T-helper 2 cell treated with Interferon-gamma antibody and Interleukin-4, amounts not matched to agents 5 μg/mL and 100 μg/mL, for 36 hours (primary cell): ENCODE results near the gene ZNF184.
A peak's percentile ranks its signal among the peaks of the same experiment; 100 is the strongest.

Source experiments
- DNase-seq: peaks from one replicate; pipeline ENCODE4 v3.0.0; 2021; ENCODE audit warnings: low spot score
- H3K27ac Mint-ChIP-seq: one replicate; pipeline ENCODE4 v1.8.0; 2021; ENCODE audit warnings: mild to moderate bottlenecking, mixed read lengths
- H3K27me3 Mint-ChIP-seq: one replicate; pipeline ENCODE4 v1.8.0; 2021; ENCODE audit warnings: low read depth, mixed read lengths
- H3K36me3 Mint-ChIP-seq: one replicate; pipeline ENCODE4 v1.8.0; 2021; ENCODE audit warnings: low read depth, mixed read lengths
- H3K4me1 Mint-ChIP-seq: one replicate; pipeline ENCODE4 v1.8.0; 2021; ENCODE audit warnings: low read depth, mixed read lengths
- H3K4me3 Mint-ChIP-seq: one replicate; pipeline ENCODE4 v1.8.0; 2022; ENCODE audit warnings: mild to moderate bottlenecking, moderate library complexity, mixed read lengths
- H3K9me3 Mint-ChIP-seq: one replicate; pipeline ENCODE4 v1.8.0; 2021; ENCODE audit warnings: mixed read lengths

Gene ZNF184

GRCh38 chr6:27500177-27500576, 27.3 kb upstream of the ZNF184 start:
- Mint-ChIP-seq H3K27me3 (peaks cover 61% of the 10 kb centered on the region), H3K4me1 (peaks cover 24% of the 10 kb centered on the region), H3K27ac (no peak overlapping the region), H3K9me3 (no peaks in the 10 kb centered on the region), H3K36me3 (peaks cover 2% of the 10 kb centered on the region), H3K4me3 (no peak overlapping the region)
- no peak for DNase-seq

- peaks cover 61% of the 10 kb centered on the region for H3K27me3 Mint-ChIP-seq
- peaks cover 12% of the 10 kb centered on the region for H3K4me1 Mint-ChIP-seq
- peaks cover 4% of the 10 kb centered on the region for H3K36me3 Mint-ChIP-seq
- no peak overlapping the region for H3K27ac Mint-ChIP-seq
- DNase-seq = peak; percentile 72
- H3K4me3 Mint-ChIP-seq = peak overlapping the region; percentile 83
- no peaks in the 10 kb centered on the region for H3K9me3 Mint-ChIP-seq
Measured at GRCh38 chr6:27495386-27496135, 22.7 kb upstream of the ZNF184 start.

DNA sequence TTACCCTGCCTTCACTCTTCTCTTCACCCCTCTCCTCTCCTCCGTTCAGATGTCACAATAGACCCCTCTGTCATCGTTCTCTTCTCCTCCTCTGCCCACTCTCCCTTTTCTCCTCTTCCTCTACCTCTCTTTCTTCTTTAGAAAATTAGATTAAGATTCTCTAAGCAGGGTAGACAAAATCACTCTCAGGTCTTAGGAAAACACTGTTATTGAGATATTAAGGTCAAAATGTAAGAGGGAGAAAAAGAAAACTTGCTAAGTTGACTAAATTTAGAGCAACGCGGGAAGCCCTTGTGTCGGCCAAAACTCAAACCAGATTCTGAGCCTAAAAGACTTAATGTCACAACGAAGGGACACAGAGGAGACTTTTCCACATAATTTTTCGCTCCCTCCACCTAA, 22.1 kb upstream of the ZNF184 start:
- peaks cover 12% of the 10 kb centered on the region for H3K4me1 Mint-ChIP-seq
- DNase-seq = no peak
- no peaks in the 10 kb centered on the region for H3K9me3 Mint-ChIP-seq
- H3K4me3 Mint-ChIP-seq = peak overlapping the region; percentile 83
- peaks cover 4% of the 10 kb centered on the region for H3K36me3 Mint-ChIP-seq
- peaks cover 56% of the 10 kb centered on the region for H3K27me3 Mint-ChIP-seq
- H3K27ac Mint-ChIP-seq = no peak overlapping the region

- H3K4me1 Mint-ChIP-seq = peaks cover 12% of the 10 kb centered on the region
- no peaks in the 10 kb centered on the region for H3K9me3 Mint-ChIP-seq
- no peak overlapping the region for H3K27ac Mint-ChIP-seq
- H3K36me3 Mint-ChIP-seq = peaks cover 4% of the 10 kb centered on the region
- no peak for DNase-seq
- H3K4me3 Mint-ChIP-seq = no peak overlapping the region
- H3K27me3 Mint-ChIP-seq = peaks cover 50% of the 10 kb centered on the region
Measured at GRCh38 chr6:27494103-27494502, 21.2 kb upstream of the ZNF184 start.

GRCh38 chr6:27492631-27493190, 19.8 kb upstream of the ZNF184 start:
- peaks cover 39% of the 10 kb centered on the region for H3K27me3 Mint-ChIP-seq
- H3K4me3 Mint-ChIP-seq = no peak overlapping the region
- H3K36me3 Mint-ChIP-seq = peaks cover 4% of the 10 kb centered on the region
- DNase-seq = no peak
- H3K4me1 Mint-ChIP-seq = peaks cover 12% of the 10 kb centered on the region
- no peak overlapping the region for H3K27ac Mint-ChIP-seq
- H3K9me3 Mint-ChIP-seq = no peaks in the 10 kb centered on the region

DNA sequence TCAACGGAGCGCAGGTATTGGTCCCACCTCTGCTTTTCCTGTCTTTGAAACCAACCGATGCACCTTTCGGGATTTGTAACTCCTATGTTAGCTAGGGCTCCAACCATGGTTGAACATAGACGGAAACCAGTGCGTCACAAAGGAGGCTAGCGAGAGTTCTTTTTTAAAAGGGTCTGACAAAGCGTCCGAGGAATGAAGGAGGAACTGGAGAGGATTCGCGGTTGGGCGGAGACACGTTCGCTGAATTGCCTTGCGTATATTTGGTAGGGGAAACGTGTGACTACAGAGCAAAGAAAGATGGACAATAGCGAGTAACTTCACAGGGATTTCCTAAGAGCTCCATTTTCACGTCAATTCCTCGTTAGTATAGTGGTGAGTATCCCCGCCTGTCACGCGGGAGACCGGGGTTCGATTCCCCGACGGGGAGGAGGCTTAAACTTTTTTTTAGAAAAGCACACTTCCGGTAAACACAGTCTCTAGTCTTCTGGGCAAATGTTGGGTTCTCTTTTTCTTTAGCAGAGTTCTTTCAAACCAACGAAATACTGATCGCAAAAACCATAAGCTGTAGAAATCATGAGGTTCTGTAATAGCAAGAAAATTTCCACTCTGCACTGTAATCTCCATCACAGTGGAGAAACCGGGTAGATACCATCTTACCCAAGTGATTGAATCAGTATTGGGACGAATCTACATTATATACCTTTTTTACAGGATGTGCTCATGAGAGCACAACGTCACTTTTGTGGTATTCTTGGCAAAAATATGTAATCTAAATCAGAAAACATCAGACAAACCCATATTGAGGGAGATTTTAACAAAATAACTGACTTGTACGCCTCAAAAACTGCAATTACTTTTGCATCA, 6.6 kb upstream of the ZNF184 start:
- H3K27ac Mint-ChIP-seq = no peak overlapping the region
- H3K36me3 Mint-ChIP-seq = no peaks in the 10 kb centered on the region
- DNase-seq = peak; percentile 82
- peaks cover 11% of the 10 kb centered on the region for H3K27me3 Mint-ChIP-seq
- no peak overlapping the region for H3K4me3 Mint-ChIP-seq
- no peaks in the 10 kb centered on the region for H3K9me3 Mint-ChIP-seq
- H3K4me1 Mint-ChIP-seq = peaks cover 7% of the 10 kb centered on the region

- DNase-seq = peak; percentile 83
- peaks cover 10% of the 10 kb centered on the region for H3K4me1 Mint-ChIP-seq
- no peak overlapping the region for H3K27ac Mint-ChIP-seq
- no peaks in the 10 kb centered on the region for H3K36me3 Mint-ChIP-seq
- H3K27me3 Mint-ChIP-seq = peaks cover 11% of the 10 kb centered on the region
- no peak overlapping the region for H3K4me3 Mint-ChIP-seq
- no peaks in the 10 kb centered on the region for H3K9me3 Mint-ChIP-seq
Measured at GRCh38 chr6:27478706-27479318, 5.9 kb upstream of the ZNF184 start.

- Mint-ChIP-seq H3K27ac (no peak overlapping the region), H3K4me3 (no peak overlapping the region), H3K27me3 (peaks cover 11% of the 10 kb centered on the region), H3K4me1 (peaks cover 11% of the 10 kb centered on the region), H3K36me3 (no peaks in the 10 kb centered on the region), H3K9me3 (no peaks in the 10 kb centered on the region)
- DNase-seq = no peak
Measured at GRCh38 chr6:27478141-27478705, 5.3 kb upstream of the ZNF184 start.

DNA sequence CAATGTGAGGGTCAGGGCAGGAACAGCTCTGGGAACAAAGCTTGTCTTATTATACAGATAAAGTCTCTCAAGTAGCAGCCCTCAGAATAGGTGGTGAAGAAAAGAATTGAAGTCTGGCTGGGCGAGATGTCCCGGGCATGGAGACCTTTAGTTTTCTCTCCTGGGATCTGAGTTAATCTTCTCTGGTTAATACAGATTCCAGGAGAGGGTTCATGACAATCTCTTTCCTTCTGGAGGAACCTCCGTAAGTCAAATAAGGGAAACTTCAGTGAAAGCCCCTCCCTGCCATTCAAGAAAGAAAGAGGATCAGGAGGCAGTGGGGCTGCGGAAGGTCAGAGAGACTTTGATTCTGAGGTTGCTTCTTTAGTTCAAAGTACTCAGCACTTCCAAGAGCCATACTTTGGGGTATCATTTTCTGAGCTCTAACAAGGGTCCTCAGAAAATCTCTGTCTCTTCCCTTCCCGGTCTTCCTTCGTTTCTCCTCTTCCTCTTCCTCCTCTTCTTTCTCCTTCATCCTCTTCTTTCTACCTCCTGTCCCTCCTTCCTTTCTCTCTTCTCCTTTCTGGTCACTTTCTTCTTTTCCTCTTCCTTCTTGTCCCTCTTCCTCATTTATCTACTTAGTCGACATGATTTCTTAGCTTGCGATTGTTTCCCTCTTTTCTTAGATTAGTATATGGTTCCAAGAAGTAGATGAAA, 4.6 kb upstream of the ZNF184 start:
- Mint-ChIP-seq H3K27ac (peak overlapping the region; percentile 21), H3K9me3 (no peaks in the 10 kb centered on the region), H3K27me3 (peaks cover 11% of the 10 kb centered on the region), H3K36me3 (peaks cover 2% of the 10 kb centered on the region), H3K4me1 (peaks cover 13% of the 10 kb centered on the region), H3K4me3 (peak overlapping the region; percentile 20)
- DNase-seq = no peak

DNA sequence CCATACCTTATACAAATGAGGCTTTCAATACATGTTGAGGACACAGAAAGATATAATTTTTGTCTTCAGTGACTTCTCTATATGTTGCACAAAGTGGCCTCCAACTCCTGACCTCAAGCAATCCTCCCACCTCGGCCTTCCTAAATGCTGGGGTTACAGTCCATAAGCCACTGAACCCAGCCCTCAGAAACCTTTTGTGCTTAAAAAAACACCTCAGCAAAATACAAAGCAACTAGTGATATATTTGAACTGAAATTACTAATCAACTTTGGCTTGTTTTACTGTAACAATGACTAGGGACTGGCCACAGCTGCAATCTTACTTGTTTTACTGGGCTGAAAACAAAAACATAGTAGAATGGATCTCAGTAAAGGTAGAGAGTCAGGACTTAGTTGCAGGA, 3.2 kb upstream of the ZNF184 start:
- no peaks in the 10 kb centered on the region for H3K9me3 Mint-ChIP-seq
- no peak for DNase-seq
- H3K4me3 Mint-ChIP-seq = no peak overlapping the region
- peaks cover 4% of the 10 kb centered on the region for H3K27me3 Mint-ChIP-seq
- H3K36me3 Mint-ChIP-seq = peaks cover 7% of the 10 kb centered on the region
- H3K27ac Mint-ChIP-seq = no peak overlapping the region
- peaks cover 23% of the 10 kb centered on the region for H3K4me1 Mint-ChIP-seq

GRCh38 chr6:27474672-27475071, 1.8 kb upstream of the ZNF184 start:
- Mint-ChIP-seq H3K4me3 (no peak overlapping the region), H3K9me3 (peaks cover 4% of the 10 kb centered on the region), H3K36me3 (peaks cover 15% of the 10 kb centered on the region), H3K4me1 (peaks cover 35% of the 10 kb centered on the region), H3K27me3 (peaks cover 4% of the 10 kb centered on the region), H3K27ac (no peak overlapping the region)
- no peak for DNase-seq

DNA sequence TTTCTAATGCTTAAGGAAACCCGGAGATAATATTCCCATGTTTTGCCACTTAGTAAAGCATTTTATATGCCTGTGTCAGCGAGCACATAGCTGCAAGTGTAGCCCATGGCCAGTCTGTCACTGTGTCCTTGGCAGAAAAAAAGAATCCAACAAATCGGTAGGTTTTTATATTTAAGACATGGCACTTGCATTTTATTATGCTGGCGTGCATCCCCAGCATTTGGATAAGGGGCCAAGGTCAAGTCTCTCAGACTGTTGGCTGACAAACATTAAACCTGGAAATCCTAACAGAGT, 1.2 kb upstream of the ZNF184 start:
- Mint-ChIP-seq H3K4me3 (peak overlapping the region; percentile 92), H3K36me3 (peaks cover 21% of the 10 kb centered on the region), H3K9me3 (peaks cover 8% of the 10 kb centered on the region), H3K27me3 (peaks cover 4% of the 10 kb centered on the region), H3K27ac (no peak overlapping the region), H3K4me1 (peaks cover 37% of the 10 kb centered on the region)
- DNase-seq = no peak

GRCh38 chr6:27472182-27472616, 706 bp downstream of the ZNF184 start:
- H3K36me3 Mint-ChIP-seq = peaks cover 40% of the 10 kb centered on the region
- DNase-seq = peak; percentile 60
- H3K9me3 Mint-ChIP-seq = peaks cover 21% of the 10 kb centered on the region
- H3K4me1 Mint-ChIP-seq = peaks cover 51% of the 10 kb centered on the region
- peaks cover 4% of the 10 kb centered on the region for H3K27me3 Mint-ChIP-seq
- peak overlapping the region; percentile 92 for H3K4me3 Mint-ChIP-seq
- peak overlapping the region; percentile 89 for H3K27ac Mint-ChIP-seq
